GM18873 (cell line): ENCODE data around the gene FBXO36.
"Not testable (repeated sequence)": the region's sequence is repeated elsewhere in the genome, so short reads cannot be mapped to it uniquely, and the experiment has no call there.

Experiments used
- ATAC-seq: cut with Tn5 transposase; IDR thresholded peaks from one replicate; pipeline ENCODE4 v1.9.1; 2021; ENCODE audit warnings: mild to moderate bottlenecking, moderate library complexity, moderate number of reproducible peaks; ENCODE audit not compliant: unreplicated experiment, low FRiP score

Gene FBXO36

GRCh38 chr2:229910147-229910831, 12.0 kb upstream of the FBXO36 start:
- ATAC-seq: no peak

DNA sequence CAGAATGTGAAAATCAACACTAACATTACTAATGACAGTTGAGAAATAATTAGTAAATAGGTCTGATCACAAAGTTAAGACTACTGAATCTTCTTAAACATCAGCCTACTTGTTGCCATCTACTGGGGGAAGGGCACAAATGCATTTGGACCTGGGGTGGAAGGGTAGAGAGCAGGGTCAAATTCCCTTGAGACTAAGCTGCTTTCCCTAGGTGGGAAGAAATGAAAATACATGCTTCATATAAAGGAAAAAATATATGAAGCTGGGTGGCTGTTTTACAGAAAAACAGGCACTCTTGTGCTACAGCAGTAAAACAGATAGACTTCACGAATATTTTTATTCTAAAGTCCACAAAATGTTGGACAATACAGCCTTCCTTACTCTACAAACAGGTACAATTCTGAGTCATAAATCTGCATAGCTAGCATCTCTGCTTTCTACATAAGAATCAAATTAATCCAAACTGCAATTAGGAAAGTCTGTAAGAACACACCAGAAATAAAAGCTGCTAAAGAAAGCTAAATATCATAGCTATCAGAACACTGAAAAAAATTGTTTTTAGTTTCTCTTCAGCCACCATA, 11.4 kb upstream of the FBXO36 start:
- no peak for ATAC-seq

GRCh38 chr2:229914171-229914570, 8.1 kb upstream of the FBXO36 start:
- ATAC-seq: no peak

DNA sequence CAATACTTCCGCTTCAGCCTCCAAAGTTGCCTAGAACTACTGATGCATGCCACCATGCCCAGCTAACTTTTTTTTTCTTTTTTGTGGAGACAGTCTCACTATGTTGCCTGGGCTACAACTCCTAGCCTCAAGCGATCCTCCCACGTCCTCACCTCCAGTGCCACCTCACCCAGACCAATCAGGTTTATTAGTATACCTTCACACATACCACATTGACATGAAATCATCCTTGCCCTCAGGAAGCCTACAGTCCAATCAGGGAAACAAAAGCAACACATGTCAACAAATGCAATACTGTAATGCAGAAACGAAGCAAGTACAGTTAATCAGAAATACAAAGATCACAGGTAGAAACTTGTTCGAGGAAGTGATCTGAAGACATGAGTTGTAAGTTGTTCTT, 4.5 kb upstream of the FBXO36 start:
- no peak for ATAC-seq

DNA sequence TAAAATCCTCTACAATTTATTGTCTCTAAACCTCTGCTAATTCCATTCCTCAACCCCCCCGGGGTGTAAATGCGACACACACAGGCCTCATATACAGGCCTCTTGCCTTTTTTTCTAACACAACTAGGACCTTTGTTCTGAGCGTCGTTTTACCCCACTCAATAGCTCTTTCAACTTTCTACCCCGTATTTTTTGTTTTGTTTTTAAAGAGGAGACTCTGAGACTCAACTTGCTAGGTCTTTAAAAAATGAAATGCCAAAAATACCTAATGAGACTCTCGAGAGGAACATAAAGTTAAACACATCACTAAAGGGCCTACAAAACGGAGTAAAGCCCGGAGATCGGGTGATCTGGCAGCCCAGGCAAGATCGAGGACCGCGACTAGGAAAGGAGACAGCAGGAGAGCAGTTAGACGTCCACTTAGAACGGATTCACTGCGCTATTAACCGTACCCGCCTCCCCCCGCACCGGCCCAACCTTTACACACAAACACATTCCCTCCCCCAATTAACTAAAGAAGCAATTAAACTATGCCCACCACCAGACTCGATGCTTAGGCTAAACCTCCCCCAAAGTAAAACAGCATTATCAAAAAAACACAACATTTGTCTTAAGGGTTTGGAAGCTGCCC, 2.2 kb upstream of the FBXO36 start:
- ATAC-seq: no peak

DNA sequence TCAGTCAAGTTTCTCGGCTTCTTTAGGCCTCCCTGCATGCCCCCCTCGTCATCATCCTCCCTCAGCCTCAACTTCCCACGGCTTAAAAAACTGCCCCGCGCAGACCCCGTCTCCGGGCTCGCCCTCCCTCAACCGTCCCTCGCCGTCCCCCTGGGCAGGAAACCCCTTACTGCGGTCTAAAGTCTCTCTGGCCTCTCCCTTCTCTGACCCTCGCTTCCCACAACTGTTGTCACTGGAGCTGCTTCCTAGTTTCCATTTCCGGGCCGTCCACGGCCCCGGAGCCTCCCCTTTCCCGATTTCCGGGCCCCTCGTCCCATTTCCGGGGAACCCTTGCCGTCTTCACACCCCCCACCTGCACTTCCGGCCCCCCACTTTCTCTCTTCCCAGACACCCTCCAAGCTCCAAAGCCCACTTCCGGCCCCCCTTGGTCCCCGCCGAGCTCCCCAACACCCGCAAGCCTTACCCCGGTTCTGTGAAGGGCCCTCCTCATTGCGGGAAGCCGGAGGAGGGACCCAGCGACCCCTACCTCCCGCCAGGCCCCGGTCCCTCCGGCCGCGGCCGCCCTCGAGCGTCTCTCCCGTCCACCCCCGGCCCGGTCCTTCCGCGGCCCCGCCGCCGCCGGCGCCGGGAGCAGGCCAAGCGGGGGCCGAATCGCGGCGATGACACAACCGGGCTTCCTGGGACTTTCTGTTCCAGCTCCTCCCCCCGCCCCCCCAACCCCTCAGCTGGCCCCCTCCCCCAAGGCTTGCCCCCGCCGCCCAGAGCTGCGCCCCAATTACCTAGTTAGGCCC, 1.0 kb upstream of the FBXO36 start:
- no peak for ATAC-seq

DNA sequence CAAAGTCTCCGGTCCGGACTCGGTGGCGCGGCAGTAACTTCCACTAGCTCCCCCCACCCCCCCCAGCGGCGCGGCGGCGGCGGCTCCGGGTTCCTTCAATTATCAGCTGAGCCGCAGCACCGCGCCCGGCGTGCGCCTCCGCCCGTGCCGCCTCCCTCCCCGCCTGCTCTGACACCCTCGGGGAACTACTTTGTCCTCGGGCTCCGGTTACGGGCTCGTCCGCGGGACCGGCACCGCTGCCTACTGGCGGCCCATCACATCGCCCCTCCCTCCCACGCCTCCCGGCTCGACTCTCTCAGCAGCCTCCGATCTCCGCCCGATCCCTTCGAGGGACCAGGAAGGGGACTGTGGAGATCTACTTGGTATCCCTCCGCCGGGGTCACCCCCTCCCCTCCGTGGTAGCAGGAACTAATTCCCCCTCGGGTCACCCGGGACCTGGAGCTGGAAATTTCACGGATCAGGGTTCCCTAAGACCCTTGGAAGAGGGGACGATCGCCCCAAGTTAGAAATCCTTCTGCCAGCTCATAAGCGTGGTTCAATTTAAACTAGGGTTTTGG, 333 bp upstream of the FBXO36 start, which contains the start of gene TRIP12:
TRIP12 (minus strand) TSS at position 118 of the 557 bp plus-strand sequence. CDS start 41,930 bp downstream, outside the sequence.
- ATAC-seq: peak; percentile 59

- ATAC-seq: not testable (repeated sequence)
Measured at GRCh38 chr2:229924541-229924940, 2.2 kb downstream of the FBXO36 start.

- ATAC-seq: no peak
Measured at GRCh38 chr2:229925201-229925600, 2.9 kb downstream of the FBXO36 start.

DNA sequence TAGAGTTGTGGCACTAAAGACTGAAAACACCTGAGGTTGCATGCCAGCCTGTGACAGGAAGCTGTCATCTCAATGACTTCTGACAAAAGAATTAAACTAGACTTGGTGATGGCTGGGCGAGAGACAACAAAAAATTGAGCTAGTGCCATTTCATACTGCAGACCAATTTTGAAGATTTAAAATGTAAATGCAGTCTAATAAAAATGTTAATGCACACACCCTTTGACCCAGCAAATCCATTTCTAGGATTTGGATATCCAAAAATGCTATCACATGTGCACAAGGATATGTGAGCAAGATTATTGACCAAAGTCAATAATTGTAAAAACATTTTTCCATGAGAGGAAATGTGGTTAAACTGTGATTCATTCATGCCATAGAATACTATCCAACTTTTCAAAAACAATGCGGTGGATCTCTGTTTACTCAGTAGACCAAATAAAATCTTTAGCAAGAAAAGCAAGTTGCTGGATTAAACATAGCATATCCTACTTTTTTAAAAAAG, 5.6 kb downstream of the FBXO36 start:
- ATAC-seq: no peak

- no peak for ATAC-seq
Measured at GRCh38 chr2:229930656-229931055, 8.4 kb downstream of the FBXO36 start.

DNA sequence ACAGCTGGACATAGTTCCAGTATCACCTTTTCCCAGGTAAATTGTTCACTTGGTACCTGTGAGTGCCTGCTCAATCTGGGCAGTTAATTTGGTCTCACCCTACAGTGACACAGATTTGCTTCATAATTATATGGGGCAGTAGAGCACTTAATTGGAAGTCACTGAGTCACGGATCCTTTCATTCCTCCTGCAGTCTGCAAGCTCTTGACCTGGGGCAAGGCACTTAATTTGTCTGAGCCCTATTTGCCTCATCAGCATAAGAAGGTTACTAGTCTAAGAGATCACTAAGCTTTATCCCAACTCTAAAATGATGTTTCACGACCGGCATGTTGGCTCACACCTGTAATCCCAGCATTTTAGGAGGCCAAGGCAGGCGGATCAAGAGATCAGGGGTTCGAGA, 8.9 kb downstream of the FBXO36 start:
- ATAC-seq: no peak

DNA sequence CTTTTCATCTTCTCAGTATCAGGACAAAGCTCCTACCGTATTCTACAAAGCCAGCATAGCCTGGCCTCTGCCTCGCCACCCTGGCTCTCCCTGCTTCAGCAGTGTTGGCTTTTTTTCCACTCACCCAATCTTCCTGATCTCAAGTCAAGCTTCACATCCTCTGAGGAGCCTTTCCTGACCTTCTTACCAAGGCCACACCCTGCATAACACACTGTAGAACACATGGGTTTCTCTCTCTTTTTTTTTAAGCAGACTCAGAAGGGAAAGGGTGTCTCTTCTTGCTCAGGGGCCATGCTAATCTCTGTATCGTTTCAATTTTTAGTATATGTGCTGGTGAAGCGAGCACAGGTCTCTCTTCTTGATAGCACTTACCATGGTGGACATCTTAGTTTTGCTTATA, 15.2 kb downstream of the FBXO36 start:
- no peak for ATAC-seq

- no peak for ATAC-seq
Measured at GRCh38 chr2:229942671-229943070, 20.4 kb downstream of the FBXO36 start.

DNA sequence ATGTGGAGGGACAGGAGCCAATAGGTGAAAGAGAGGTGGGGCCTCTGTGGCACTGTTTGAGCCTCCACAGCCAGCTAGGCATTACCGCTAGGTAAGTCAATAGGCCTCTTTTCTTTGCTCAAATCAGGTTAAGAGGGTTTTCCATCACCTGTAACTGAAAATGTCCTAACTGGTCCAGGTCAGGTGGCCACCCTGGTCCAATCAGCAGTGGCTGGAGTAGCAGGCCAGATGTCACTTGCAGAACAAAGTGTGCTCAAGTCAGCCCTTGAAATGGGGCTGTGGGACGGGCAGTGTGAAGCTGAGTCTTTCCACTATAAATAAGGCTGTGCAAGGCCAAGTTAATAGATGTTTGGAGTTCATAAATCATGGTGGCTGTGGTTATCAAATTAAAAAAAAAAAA, 20.9 kb downstream of the FBXO36 start:
- ATAC-seq: no peak

DNA sequence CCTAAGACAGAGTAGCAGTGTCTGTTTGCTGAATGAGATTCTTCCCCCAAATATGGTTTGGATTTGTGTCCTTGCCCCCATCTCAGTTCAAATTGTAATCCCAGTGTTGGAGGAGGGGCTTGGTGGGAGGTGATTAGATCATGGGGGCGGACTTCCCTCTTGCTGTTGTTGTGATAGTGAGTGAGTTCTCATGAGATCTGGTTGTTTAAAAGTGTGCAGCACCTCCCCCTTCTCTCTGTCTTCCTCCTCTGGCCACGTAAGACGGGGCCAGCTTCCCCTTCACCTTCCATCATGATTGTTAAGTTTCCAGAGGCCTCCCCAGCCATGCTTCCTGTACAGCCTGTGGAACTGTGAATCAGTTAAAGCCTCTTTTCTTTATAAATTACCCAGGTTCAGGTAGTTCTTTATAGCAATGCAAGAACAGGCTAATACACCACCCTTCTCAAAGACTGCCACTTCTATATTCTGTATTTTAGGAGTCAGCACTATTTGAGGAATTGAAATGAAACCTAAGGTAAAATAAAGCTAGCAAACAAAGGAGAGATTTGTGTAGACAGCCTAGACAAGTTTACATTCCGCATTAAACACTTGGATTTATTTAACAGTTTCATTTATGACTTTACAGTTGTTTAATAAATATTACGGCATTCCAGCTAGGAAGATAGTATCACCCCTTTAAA, 21.6 kb downstream of the FBXO36 start:
- no peak for ATAC-seq

- ATAC-seq: no peak
Measured at GRCh38 chr2:229945975-229946374, 23.7 kb downstream of the FBXO36 start.

GRCh38 chr2:229947544-229947943, 25.2 kb downstream of the FBXO36 start:
- no peak for ATAC-seq

GRCh38 chr2:229952256-229952835, 30.0 kb downstream of the FBXO36 start:
- no peak for ATAC-seq

DNA sequence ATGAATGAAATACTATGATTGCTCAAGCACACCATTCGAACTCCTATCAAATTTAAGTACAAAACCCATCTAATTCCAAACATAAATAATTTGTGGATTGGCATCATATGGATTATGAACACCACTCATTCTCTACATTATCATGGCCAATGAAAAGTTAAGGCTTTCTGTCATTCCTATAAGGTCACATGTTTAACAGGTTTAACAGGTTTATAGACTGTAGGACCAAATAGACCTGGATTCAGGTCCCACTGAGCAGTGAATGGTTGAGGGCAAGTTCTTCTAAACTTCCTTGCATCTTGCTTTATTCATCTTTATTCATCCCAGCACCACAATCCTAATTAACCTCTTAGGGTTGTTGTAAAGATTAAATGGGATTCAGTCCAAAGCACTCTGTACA, 33.4 kb downstream of the FBXO36 start:
- ATAC-seq: no peak
